Stimulated activated CD8-positive, alpha-beta memory T cell treated with anti-CD3 and anti-CD28 coated beads, Interleukin-4, amount 100 ng/mL, for 48 hours (primary cell): ENCODE results near the gene EEF1G.

ENCODE experiments used
- DNase-seq: peaks from one replicate; pipeline ENCODE4 v3.0.0-alpha.2; 2020

EEF1G gene

DNA sequence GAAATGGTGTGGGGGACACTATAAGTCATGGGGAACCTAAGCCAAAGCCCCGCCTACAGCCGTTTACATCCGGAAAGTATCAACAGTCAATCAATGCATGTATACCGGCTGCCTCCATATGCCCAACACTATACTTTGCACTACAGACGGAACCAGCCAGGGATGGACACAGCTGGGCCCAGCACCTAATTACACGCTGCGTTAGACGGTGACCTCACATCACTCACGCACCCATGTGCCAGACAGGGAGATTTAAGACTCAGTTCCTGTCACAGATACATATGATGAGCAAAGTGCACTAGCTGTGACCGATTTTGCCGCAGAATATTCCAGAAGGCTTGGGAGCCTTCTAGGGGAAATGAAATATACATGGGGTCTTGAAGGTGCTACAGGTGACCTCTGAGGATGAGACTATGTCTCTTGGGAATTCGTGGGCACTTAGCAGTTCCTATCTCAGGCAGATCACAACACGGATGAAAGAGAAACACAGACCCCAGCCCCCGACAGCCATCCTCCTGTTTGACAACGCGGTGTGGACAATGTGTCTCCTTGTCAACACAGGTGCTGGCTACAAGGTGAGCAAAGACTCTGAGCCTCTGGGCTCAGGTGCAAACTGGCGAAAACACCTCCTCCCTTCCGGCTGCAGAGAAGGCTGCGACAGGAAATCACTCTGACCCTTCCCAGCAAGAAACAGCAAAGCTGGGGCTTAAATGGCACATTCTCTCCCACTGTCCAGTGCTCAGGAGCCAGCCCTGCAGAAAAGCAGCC, 35.0 kb downstream of the EEF1G start:
- DNase-seq = no peak

DNA sequence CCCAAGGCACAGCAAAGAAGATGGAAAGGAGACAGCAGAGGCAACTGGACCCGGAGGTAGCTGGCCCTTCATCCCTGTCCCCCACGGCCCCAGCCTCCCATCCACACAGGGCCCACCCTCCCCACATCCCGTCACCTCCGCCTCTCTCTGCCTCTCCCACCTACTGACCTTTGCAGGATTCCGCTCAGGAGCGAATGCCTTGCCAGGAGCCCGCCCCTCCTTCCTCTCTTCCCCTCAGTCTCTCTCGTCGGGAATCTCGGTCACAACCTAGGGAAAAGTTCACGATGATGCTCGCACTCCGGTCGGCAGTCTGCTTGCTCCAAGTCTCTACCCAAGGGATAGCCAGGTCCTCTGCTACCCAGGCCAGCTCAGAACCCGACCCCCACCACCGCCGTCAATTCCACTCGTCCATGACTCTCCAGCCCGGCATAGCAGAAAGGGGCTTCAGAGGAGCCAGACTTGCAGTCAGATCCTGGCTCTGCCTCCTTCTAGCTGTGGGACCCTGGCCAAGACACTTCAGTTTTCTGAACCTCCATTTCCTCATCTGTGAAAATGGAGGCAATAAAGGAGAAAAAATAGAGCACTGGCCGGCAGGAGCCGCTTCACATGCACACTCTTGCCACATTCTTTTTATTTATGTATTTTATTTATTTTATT, 37.3 kb downstream of the EEF1G start:
- no peak for DNase-seq

GRCh38 chr11:62535802-62536201, 37.9 kb downstream of the EEF1G start:
- DNase-seq = no peak

DNA sequence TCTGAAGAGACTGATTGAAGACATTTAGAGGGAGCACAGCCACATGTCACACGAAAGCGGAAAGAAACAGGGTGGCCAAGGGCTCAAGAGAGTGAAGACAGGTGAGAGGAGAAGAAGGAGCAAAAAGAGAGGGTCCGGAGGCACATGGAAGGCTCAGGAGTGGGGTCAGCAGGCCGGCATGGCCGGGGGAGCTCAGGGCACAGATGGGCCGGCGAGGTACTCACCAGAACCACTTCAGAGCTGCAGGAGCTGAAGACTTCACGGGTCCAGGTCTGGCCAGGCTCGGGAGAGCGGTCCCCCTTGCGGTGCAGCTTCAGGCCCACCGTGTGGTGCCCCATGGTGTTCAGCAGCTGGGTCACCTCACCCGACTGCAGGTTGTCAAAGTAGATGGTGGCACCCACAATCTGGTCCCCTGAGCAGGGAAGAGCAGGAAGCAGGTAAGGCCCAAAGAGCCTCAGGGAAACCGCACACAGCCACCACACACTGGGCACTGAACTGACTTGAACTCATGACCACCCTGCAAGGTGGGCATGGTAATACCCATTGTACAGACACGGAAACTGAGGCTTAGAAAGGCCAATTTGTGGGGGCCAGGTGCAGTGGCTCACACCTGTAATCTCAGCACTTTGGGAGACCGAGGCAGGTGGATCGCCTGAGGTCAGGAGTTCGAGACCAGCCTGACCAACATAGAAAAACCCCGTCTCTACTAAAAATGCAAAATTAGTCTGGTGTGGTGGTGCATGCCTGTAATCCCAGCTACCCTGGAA, 38.7 kb downstream of the EEF1G start:
- DNase-seq = no peak

DNA sequence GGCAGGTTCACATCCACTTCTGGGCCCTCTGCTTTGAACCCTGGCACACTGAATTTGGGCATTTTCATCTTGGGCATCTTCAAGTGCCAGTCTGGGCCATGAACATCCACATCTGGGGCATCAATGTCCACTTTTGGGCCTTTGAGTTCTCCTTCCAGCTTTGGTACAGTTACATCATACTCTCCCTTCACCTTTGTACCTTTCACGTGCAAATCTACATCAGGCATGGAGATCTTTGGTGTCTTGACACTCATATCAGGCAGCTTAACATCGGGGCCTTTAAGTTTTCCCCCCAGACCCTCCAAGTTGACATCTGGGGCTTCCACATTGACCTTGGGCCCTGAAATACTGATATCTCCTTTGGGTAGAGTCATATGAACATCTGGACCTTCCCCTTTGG, 41.6 kb downstream of the EEF1G start:
- no peak for DNase-seq

- no peak for DNase-seq
Measured at GRCh38 chr11:62516736-62517371, 56.8 kb downstream of the EEF1G start.

DNA sequence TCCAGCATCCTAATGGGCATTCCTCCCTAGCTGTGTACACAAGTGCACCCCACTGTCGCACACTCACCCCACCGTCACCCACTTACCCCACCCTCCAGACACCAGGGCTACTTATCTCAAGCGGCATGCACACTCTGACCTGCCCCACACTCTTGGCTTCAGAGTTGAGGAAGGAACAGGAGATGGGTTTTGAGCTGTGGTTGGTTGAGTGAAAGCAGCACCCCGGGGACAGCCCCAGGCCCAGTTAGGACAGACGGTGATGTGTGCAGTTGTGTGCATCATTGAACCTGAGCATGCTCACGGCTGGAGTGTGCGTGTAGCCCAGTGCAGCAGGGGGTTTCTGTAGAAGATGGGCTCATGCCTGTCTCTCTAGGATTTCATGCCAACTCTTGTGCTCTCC, 59.5 kb downstream of the EEF1G start:
- DNase-seq = no peak

DNA sequence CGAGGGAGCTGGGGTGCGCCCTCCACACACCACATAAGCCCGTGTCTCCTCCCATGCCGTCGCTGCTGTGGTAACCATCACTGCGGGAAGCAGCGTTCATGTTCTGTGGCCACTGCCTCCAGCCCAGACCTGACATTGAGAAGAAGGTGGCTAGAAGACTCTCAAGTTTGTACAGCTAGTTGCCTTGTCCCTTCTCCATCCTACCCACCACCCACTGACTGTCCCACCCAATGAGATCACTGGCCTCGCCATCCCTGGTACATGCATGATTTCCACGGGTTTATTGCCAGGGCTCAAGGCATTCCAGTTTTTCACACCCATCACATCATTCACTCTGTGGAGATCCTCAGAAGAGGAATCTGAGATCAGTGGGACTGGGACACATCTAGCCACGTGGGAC, 60.1 kb downstream of the EEF1G start:
- DNase-seq = no peak

DNA sequence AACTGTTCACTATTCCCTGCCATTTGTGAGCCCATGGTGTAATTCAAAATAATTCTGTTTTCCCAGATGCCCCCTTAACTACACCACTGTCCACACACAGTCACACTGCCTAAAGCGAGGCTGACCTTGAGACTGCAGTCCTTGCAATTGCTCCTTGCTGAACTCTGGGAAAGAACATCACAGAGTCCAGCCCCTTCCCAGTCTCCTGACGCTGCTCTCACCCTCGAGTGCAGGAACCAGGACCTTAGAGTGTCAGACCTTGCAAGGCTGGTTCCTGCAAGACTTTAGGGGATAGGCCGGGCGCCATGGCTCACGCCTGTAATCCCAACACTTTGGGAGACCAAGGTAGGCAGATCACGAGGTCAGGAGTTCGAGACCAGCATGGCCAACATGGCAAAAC, 60.7 kb downstream of the EEF1G start:
- no peak for DNase-seq
